NCI-H1417 treated with DMSO at 0.1 percent for 48 hours (cell line): Measurements from ENCODE around the gene AGBL4.

Experiments
- DNase-seq: peaks from one replicate; lab custom pipeline; 2025; lab: John Stamatoyannopoulos, UW

AGBL4 gene

DNA sequence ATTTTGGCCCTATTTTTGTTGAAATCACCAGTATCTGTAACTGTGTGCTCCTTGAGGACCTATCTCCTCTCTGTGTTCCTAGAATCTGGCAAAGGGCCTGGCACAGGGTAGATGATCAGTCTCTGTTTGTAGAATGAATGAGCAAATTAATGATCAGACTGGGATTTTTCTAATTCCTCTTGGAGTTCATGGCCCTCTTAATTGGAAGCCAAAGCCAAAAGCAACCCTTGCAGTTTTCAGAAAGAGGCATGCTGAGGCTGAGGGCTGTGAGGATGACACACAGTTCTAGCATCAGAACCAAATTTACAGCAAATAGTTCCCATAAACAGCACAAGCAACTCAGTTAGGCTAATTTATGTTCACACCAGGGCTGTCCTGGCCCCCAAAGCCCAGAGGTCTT is 1136.0 kb downstream of the AGBL4 start:
- no peak for DNase-seq

DNA sequence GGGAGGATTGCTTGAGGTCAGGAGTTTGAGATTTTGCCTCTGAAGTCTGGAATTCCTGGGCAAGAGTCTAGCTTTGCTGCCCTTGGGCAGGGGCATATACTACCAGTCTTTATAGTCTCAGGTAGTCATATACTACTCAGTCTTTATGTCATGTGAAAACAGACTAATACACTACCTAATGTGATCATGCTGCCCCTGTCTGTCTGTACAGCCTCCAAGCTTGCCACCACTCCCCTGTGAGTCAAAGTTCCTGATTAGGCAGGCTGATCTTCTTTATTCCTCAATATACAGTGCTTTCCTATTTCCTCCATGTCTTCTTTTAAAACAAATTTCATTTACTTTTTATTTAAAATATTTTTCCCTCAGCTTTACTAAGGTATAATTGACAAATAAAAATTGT is 1141.7 kb downstream of the AGBL4 start:
- no peak for DNase-seq

DNA sequence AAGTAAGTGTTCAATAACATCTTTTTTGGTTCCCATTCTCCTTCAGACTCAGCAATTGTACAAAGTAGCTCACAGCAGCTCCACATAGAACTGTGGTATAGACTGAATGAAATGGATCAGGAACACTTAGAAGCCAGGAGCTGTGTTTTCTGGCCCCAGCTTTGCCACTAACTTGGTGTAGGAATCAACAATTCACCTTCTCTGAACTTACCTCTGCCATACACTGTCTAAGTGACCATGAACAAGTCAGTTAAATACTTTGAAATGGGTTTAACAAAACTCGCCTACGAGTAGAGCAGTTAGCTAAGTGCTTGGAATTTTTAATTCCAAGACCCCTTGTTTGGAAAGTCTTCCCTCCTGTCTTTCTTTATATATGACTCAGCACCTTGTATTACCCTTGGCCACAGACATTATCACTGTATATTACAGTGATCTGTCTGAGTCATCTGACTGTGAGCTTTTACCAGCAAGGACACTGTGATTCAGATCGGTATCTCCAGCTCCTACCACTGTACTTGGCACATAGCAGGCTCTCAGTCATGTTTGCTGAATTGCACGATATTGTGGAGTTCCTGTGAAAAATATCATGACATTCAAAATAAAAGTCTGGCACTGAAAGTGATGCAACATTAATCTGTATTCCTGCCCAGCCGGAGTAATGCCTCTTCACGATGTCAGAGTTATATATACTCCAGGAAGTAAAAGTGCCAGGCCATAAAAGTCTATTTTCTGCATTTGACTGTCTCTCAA is 1145.4 kb downstream of the AGBL4 start:
- DNase-seq: no peak

DNA sequence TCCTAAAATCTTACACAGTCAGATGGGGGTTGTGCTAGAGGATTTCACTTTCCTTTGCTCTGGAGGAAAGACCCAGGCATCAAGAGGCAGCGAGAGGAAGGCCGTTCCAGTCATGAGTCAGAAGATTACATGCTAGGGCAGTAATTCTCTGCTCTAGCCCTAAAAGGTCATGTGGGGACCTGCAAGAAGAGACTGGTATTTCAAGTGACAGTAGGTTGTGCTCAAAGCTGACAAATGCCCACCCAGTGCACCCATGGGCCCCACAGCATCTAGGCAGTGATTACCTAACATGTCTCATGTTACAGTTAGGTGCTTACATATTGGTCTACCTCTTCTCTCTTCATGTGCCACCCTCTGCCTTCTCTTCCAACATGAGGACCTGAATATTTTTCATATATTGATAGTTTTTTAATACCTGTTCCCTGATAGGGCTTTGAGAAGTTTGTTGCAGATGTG is 1147.4 kb downstream of the AGBL4 start:
- no peak for DNase-seq

DNA sequence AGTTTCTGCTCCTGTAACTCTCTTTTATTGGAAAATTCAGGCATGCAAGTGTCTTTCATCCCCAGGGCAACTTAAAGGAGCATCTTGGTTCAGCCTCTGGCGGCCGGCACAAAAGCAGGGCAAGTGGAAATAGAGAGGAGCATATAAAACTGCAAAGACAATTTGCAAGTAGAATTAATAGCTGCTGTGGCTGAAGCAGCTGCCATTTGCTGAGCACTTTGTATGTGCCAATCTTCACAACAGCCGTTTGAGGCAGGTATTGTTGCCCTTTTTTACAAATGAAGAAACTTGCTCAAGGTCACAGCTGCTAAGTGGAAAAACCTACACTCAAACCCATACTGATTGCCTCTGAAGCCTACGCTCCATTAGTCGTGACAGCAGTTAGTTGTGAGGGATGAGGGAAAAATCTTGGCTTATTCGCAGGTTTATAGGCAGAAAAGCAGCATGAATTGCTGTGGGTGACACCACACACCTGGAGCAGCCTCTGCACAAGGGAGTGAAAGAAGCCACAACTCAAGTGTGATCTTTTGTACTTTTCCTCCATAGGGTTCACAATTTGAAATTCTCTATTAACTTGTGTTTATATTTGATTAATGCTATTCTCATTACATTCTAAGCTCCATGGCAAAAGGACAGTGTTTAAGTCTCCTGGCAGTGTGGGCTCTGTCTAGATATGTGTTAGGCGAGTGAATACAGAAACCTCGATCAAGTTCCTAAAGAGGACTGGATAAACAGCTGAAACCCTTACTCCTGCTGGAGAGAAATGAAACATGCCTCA is 1148.0 kb downstream of the AGBL4 start:
- DNase-seq: no peak

DNA sequence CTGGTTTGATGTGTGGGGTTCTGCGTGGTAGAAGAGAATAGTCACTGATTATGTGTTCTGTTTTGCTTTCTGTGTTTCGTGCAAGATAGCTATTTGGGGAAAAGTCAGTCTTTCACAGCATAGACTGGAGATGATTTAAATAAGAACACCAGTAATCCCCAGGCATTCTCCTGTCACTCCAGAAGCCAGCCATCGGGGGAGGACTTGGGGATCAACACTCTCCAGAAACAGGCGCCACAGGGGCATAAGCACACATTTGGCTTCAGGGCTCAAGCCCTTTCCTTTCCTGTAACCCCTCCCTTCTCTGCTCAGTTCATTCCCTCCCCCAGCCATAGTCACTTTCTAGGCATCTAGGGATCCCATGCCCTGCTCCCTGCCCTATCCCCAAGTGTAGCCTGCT is 1149.8 kb downstream of the AGBL4 start:
- no peak for DNase-seq

DNA sequence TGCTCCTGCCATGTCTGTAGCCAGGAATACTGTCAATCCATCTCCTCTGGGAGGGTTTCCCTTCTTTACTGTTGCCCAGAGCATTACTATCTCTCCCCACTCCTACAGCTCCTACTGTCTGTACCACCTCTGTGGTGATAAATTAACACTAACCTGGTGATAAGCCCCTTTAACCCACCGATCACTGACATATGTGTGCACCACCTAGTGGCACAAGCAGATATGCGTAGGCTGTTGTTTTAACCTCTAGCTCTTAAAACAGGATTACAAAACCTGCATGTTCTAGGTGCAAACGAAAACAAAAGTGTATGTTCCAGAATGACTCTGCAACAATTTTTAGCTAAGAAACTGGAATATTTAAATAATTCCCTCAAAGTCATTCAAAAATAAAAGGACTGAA is 1153.2 kb downstream of the AGBL4 start:
- DNase-seq: no peak

DNA sequence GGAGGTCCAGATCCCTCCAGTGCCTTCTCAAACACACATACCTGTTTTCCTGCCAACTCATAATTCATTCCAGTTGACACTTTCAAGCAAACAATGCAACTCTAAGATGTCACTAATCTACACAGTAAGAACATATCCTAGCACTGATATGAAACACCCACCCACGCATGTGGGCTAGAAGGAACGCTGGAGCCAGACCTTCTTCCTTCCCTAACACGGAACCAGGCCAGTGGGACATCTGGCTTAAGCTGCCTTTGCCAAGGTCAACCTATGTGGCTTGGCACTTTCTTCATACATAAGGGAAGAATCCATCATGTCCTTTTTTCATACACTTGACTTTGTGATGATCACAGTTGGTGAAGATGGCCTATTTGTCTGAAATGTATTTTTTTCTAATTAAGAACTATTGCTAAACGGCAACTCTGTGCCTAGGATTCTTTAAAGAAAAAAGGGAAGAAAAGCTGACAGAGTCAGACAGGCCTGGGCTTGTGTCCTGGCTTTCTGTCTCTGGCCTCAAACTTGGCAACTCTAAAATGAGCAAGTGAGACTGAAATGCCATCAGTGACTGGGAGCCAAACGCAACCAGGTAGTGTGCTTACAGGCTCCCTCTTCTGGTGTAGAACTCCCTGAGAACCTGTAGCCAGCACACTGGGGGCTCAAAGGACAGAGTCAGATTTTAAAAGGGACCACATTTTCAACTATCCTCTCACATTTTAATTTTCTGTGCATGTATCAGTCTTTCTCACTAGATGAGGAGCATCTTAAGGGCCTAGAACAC is 1154.4 kb downstream of the AGBL4 start:
- DNase-seq: no peak

DNA sequence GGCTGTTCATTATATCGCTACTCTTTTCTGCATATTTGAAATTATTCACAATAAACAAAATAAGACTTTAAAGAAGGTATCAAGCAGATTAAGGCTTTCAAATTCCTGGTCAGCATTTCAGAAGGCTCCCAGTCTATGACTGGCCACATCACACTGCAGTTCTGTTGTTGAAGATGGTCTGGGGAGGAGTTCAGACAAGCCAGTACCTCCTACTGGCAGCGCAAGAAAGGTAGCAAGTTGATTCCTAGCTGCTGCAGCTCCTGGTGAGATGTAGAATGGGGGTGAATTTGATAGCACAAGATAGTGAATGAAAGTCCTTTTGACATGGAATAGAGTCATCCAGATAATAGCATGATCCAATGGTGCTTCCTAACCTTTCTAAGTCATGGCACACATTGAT is 1158.8 kb downstream of the AGBL4 start:
- no peak for DNase-seq

DNA sequence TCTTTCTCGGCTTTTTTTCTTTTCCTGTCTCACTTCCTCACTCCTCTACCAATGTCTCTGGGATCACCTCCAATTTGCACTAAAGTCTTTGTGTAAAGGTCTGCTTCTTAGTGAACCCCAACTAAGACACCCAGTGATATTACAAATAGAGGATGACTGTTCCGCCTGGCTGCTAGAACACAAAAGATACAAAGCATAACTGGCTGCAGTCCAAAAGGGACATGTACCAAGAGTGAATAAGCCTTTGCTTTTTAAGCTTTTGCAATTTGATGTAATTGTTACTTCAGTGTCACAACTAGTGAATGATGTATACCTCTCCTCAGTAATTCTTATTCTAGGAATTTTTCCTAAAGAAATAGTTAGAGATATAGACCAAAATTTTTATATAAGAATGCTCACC is 1164.3 kb downstream of the AGBL4 start:
- no peak for DNase-seq

DNA sequence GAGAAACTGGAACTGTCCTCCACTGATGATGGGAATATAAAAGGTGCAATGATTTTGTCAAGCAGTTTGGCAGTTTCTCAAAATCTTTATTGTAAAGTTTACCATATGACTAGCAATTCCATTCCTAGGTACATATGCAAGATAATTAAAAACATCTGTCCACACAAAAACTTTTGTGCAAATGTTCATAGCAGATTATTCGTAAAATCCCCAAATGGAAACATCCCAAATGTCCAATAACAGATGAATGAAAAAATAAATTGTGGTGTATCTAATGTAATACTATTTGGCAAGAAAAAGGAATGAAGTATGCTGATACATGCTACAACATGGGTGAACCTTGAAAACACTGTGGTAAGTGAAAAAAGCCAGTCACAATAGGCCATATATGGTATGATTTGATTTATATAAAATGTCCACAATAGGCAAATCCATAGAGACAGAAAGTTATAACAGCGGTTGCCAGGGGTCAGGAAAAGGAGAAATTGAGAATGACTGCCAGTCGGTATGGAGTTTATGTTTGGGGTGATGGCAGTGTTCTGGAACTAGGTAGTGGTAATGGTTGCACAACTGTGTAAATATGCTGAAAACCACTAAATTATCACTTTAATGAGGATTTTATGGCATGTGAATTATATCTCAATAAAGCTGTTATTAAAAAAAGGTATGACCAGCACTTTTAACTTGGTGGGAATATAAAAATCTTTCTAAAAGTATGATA is 1165.4 kb downstream of the AGBL4 start:
- no peak for DNase-seq

DNA sequence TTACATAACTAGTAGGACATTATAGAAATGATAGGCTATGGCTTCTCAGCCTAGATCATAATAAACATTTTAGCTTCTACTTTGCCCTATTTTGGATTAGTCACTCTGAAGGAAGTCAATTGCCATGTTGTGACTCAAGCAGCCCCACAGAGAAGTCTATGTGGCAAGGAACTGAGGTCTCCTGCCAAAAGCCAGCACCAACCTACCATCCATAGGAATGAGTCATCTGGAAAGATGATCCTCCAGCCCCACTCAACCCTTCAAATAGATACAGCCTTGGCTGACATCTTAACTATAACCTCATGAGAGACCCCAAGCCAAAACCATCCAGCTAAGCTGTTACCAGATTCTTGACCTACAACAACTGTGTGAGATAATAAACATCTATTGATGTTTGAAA is 1170.7 kb downstream of the AGBL4 start:
- DNase-seq: no peak

DNA sequence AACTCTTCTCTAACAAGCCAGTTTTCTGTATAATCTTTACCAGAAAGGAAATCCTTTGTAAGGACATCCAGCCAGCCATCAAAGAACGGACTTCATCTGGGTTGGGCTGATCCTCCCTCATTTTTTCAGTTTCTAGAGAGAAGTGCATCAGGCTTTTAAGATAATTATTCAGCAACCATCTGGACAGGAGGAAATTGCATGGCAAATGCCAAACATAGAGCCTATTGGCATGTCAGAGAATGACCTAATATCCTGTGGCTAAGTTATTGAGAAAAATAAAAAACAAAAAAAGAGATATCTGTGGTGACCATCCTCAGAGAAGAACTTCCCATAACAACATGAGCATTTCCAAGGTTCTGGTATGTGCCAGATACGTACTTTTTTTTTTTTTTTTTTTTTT is 1172.1 kb downstream of the AGBL4 start:
- DNase-seq: no peak

DNA sequence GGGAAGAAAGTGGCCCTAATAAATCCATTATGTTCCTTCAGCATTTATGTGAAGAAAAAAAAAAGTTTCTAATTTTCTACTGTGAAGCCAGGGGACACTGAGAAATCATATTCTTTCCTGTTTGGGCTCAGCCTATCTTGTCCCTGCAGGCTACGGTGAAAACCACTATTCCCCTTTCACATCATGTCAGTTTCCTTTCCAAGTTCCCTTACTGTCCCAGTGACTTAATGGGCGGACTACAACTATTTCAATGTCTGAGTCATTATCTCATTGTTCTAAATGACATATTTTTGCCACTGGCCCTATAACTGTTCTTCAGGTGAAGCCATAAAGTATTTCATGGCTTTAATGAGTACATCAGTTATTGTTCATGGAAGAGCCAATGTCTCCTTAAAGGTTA is 1175.7 kb downstream of the AGBL4 start:
- no peak for DNase-seq

DNA sequence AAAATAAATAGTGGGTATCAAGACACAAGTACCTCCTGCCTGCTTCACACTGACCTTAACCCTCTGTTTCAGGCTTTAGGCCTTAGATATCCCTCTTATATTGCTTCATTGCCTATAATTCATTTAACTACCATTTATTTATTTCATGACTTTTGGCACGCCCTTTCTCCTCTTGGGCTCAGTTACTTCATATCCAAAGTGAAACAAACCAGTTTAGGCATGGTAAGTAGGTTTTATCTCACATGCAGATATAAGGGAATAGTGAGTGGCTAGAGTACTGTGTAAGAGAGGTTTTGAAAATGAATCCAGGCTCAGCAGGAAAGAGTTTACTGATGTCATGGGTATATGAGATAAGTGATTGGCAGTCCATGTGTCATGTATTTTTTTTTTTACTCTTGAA is 1177.3 kb downstream of the AGBL4 start:
- DNase-seq: no peak

DNA sequence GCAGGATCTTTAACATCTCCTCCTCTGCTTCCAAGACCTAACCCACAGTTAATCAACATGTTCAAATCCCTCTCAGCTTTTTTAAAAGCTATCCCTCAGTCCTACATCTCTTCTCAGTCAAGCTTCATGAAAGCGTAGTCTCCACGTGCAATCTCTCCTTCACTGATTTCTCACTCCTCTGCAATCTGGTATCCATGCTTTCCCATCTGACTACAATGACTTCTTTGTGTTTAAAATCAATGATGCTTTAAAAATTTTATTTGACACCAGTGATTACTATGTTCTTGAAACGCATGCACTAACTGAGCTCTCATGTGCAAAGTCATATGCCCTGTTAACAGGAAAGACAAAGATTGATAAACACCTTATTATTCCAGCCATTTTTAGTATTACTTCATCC is 1179.6 kb downstream of the AGBL4 start:
- no peak for DNase-seq

DNA sequence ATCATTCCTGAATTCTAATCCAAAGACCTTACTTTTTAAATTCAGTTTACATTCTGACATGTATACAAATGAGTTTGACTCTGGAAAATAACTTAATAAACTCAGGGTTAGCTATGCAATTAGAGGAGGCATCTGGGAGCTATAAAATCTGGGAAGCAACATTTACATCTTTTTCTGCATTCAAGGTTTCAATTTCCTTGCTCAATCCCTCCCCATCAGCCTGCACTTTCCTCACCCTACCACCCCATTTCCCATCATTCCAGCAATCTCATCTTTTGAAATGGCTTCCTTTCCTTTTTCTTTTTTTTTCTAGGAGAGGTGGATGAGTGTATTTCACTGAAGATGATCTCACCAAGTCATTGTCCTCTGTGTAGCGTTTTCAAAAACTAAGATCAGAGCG is 1181.8 kb downstream of the AGBL4 start:
- no peak for DNase-seq

DNA sequence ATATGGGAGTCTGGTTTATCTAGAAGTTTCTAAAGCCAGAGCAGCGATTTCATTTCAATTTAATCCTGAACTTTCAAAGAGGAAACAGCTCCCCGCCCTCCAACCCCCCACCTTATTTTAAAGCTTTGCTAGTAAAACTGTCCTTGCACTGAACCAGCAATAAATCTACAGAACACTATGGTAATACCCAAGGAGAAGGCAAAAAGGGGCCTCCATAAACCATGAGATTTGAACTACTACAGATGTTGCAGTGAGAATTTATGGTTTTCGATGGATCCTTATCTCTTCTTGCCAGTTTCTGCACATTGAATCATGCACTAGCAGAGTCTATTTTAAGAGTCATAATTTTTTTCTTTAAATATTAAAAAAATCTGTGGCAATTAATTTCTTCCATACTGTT is 1182.3 kb downstream of the AGBL4 start:
- DNase-seq: no peak

DNA sequence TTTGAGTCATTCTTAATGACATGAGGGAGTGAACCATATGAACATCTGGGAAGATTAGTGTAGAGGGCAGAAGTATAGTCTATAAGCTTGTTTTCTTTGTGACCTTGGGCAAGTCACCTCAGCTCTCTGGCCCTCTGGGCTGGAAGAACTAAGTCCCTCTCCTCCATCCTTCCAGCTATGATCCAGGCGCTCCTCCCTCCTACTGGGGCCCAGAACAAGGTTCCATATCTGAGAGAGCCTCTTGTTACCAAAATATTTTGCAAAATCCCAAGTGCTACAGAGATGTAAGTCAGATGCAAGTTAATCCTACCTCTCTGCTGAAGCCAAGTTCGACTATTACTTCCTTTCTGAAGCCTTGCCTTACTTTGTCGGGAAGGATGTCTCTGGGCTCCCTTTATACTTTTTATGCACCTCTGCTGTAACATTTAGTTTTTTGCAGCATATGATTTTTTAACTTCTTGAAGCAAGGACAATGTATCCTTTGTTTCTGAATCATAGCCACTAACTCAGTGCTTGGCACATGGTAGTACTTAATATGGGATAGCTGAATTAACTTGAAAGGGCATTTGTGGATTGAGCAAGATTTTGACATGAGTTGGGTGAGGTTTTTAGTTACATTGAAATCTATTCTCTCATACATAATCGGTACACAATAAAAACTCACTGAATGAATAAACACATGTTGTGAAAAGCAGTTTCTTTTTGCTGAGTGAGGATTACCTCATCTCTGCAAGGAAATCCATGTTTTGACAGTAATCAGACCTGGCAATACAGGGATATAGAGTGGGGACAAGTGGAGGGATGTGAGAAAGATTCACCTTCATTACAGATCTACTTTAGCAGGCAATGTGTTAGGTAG is 1192.4 kb downstream of the AGBL4 start:
- no peak for DNase-seq

DNA sequence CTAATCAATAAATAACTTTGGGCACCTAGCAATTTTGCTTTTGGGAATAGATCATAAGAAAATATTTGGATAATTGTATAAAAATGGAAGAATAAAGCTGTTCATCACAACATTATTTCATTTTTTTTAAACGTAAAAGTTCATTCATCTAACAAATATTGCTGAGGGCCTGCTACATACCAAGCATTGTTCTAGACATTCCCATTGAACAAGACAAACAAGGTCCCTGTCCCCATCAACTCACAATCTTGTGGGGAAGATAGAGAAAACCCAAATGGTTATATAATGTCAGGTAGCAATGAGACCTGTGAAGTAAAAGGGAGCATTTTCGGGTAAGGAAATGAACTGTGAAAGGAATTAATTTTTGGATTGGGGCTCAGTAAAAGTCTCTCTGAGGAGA is 1193.0 kb downstream of the AGBL4 start:
- no peak for DNase-seq

DNA sequence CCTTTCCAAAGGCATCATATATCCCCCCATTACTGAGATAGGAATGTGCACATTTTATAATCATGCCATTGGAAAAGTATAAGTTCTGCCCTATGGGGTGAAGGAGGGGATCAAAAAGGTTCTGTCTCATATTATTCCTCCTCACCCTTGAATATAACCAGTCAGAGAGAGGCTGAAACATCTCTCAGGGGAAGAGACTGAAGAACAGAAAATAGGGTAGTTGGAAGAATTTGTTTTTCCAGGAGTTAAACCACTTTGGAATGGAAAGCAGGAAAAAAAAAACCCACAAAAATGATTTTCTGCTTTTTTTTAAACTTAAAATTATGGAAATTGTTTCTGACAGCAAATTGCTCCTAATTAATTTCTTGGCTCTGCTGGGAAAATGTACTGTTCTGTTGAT is 1194.3 kb downstream of the AGBL4 start:
- no peak for DNase-seq
